Neural progenitor cell (in vitro differentiated cells): ENCODE data around the gene COX18. TPM values are rescaled to one million over a fixed set of nuclear protein-coding genes. Genes with fewer than 3 reads are reported as not detected.
A peak's percentile ranks its signal among the peaks of the same experiment; 100 is the strongest.

ENCODE experiments used
- DNase-seq: peaks from one replicate; pipeline ENCODE4 v3.0.0-alpha.2; 2016; ENCODE audit warnings: low spot score
- H2AFZ ChIP-seq: fragments of 200-600 bp; sonication (generic); replicated peaks from 2 replicates; pipeline ENCODE4 v1.6.1; 2016; ENCODE audit warnings: antibody characterized with exemption
- H3F3A ChIP-seq: fragments of 200-600 bp; sonication (generic); 2 replicates; pipeline ENCODE4 v1.6.1; 2016; ENCODE audit warnings: antibody characterized with exemption, low read depth
- H3K27ac ChIP-seq: fragments of 200-600 bp; sonication (generic); 2 replicates; pipeline ENCODE4 v1.5.1; 2016; ENCODE audit warnings: mild to moderate bottlenecking
- H3K27me3 ChIP-seq: fragments of 200-600 bp; sonication (generic); 2 replicates; pipeline ENCODE4 v1.6.1; 2016; ENCODE audit warnings: mild to moderate bottlenecking, moderate library complexity
- H3K36me3 ChIP-seq: fragments of 200-600 bp; sonication (generic); 2 replicates; pipeline ENCODE4 v1.5.1; 2016
- H3K4me1 ChIP-seq: fragments of 200-600 bp; sonication (generic); 2 replicates; pipeline ENCODE4 v1.6.1; 2016; ENCODE audit warnings: mixed run types
- H3K4me2 ChIP-seq: fragments of 200-600 bp; sonication (generic); 2 replicates; pipeline ENCODE4 v1.6.1; 2016
- H3K4me3 ChIP-seq: fragments of 200-600 bp; sonication (generic); 2 replicates; pipeline ENCODE4 v1.5.1; 2016
- H3K79me2 ChIP-seq: fragments of 200-600 bp; sonication (generic); 2 replicates; pipeline ENCODE4 v1.6.1; 2016; ENCODE audit warnings: low read depth
- H3K9ac ChIP-seq: fragments of 200-600 bp; sonication (generic); 2 replicates; pipeline ENCODE4 v1.6.1; 2016
- H3K9me3 ChIP-seq: fragments of 200-600 bp; sonication (generic); 2 replicates; pipeline ENCODE4 v1.5.1; 2016; ENCODE audit warnings: low read depth
- H4K20me1 ChIP-seq: fragments of 200-600 bp; sonication (generic); 2 replicates; pipeline ENCODE4 v1.6.1; 2016; ENCODE audit warnings: low read depth
- H3K27ac Mint-ChIP-seq: 3 replicates; pipeline ENCODE4 v1.8.0; 2021; ENCODE audit warnings: mixed read lengths
- H3K27me3 Mint-ChIP-seq: 2 replicates; pipeline ENCODE4 v1.8.0; 2022; ENCODE audit warnings: low read depth, mild to moderate bottlenecking, inconsistent platforms, moderate library complexity, mixed read lengths; ENCODE audit not compliant: insufficient read depth
- H3K36me3 Mint-ChIP-seq: 3 replicates; pipeline ENCODE4 v1.8.0; 2021; ENCODE audit warnings: mixed read lengths
- H3K4me1 Mint-ChIP-seq: 3 replicates; pipeline ENCODE4 v1.8.0; 2021; ENCODE audit warnings: mixed read lengths
- H3K4me3 Mint-ChIP-seq: 3 replicates; pipeline ENCODE4 v1.8.0; 2021; ENCODE audit warnings: mild to moderate bottlenecking, moderate library complexity, mixed read lengths
- H3K9me3 Mint-ChIP-seq: 3 replicates; pipeline ENCODE4 v1.8.0; 2020; ENCODE audit warnings: mixed read lengths
- CTCF ChIP-seq: fragments of 200-600 bp; sonication (generic); IDR thresholded peaks from 2 replicates; pipeline ENCODE4 v1.5.1; 2017; ENCODE audit warnings: antibody characterized with exemption, mild to moderate bottlenecking
- EZH2 ChIP-seq: fragments of 200-600 bp; sonication (generic); IDR thresholded peaks from 2 replicates; pipeline ENCODE4 v1.6.1; 2017; ENCODE audit warnings: antibody characterized with exemption, mild to moderate bottlenecking, moderate library complexity
- EZH2phosphoT487 ChIP-seq: fragments of 200-600 bp; sonication (generic); IDR thresholded peaks from 2 replicates; pipeline ENCODE4 v1.6.1; 2017; ENCODE audit warnings: antibody characterized with exemption
- total RNA-seq: library from RNA; depleted of rRNA; stranded (reverse); fragments of >200 nt; gene quantifications from 2 replicates; pipeline ENCODE4 v1.2.3, GENCODE V29; 2015; ENCODE audit warnings: low replicate concordance

The COX18 gene
- total RNA-seq, 1 donor from 2014 or later = 20.3 TPM

GRCh38 chr4:73067971-73068394 is 1.5 kb downstream of the COX18 start:
- H3K9me3 ChIP-seq = no peaks in the 10 kb centered on the region
- no peaks in the 10 kb centered on the region for H3K36me3 ChIP-seq
- Mint-ChIP-seq H3K27me3 (no peaks in the 10 kb centered on the region), H3K4me1 (peaks cover 12% of the 10 kb centered on the region), H3K27ac (peak overlapping the region; percentile 58), H3K4me3 (peak overlapping the region; percentile 89), H3K36me3 (no peaks in the 10 kb centered on the region), H3K9me3 (no peaks in the 10 kb centered on the region)
- H3K27ac ChIP-seq = no peak overlapping the region
- DNase-seq = no peak
- H3K27me3 ChIP-seq = no peaks in the 10 kb centered on the region
- no peaks in the 10 kb centered on the region for H4K20me1 ChIP-seq
- peaks cover 22% of the 10 kb centered on the region for H3K79me2 ChIP-seq
- peak overlapping the region; percentile 84 for H3K9ac ChIP-seq
- peak overlapping the region; percentile 78 for H2AFZ ChIP-seq
- H3K4me2 ChIP-seq = peak overlapping the region; percentile 82
- H3K4me3 ChIP-seq = peak overlapping the region; percentile 74
- peaks cover 38% of the 10 kb centered on the region for H3F3A ChIP-seq
- TF ChIP-seq CTCF (no peak), EZH2phosphoT487 (no peak)
- H3K4me1 ChIP-seq = peaks cover 5% of the 10 kb centered on the region

GRCh38 chr4:73066928-73067327 is 2.6 kb downstream of the COX18 start:
- no peaks in the 10 kb centered on the region for H3K27me3 Mint-ChIP-seq
- no peaks in the 10 kb centered on the region for H3K27me3 ChIP-seq
- H3K4me3 ChIP-seq = no peak overlapping the region
- H3F3A ChIP-seq = peaks cover 27% of the 10 kb centered on the region
- H3K9me3 Mint-ChIP-seq = no peaks in the 10 kb centered on the region
- peaks cover 22% of the 10 kb centered on the region for H3K79me2 ChIP-seq
- peaks cover 3% of the 10 kb centered on the region for H3K36me3 Mint-ChIP-seq
- H4K20me1 ChIP-seq = no peaks in the 10 kb centered on the region
- no peak overlapping the region for H3K9ac ChIP-seq
- H3K9me3 ChIP-seq = no peaks in the 10 kb centered on the region
- H3K36me3 ChIP-seq = no peaks in the 10 kb centered on the region
- H2AFZ ChIP-seq = no peak overlapping the region
- H3K27ac Mint-ChIP-seq = no peak overlapping the region
- DNase-seq = no peak
- H3K4me1 ChIP-seq = peaks cover 5% of the 10 kb centered on the region
- no peak overlapping the region for H3K27ac ChIP-seq
- H3K4me3 Mint-ChIP-seq = no peak overlapping the region
- no peak overlapping the region for H3K4me2 ChIP-seq
- TF ChIP-seq EZH2phosphoT487 (no peak), CTCF (no peak), EZH2 (no peak)
- peaks cover 12% of the 10 kb centered on the region for H3K4me1 Mint-ChIP-seq

DNA sequence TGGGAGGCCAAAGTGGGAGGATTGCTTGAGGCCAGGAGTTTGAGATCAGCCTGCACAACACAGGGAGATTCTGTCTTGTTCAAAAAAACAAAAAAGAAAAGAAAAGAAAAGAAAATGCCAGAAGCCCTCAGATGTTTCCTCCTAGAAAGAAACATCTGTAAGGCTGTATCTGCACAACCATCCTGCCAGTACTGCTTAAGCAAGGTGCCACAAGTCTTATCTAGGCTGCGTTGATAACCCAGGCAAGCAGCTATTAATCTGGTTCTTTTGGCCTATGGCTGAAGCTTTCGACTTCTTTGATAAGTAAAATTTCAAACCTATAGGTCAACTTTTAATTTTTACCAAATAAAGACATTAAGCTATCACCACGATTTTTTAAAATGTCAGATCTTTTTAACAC is 3.1 kb downstream of the COX18 start:
- Mint-ChIP-seq H3K9me3 (no peaks in the 10 kb centered on the region), H3K36me3 (peaks cover 6% of the 10 kb centered on the region), H3K4me1 (peaks cover 12% of the 10 kb centered on the region), H3K27ac (no peak overlapping the region), H3K4me3 (no peak overlapping the region), H3K27me3 (no peaks in the 10 kb centered on the region)
- TF ChIP-seq CTCF (no peak), EZH2 (no peak), EZH2phosphoT487 (no peak)
- no peak overlapping the region for H3K4me3 ChIP-seq
- H3K36me3 ChIP-seq = no peaks in the 10 kb centered on the region
- H3K27ac ChIP-seq = no peak overlapping the region
- no peak overlapping the region for H3K4me2 ChIP-seq
- H3K9ac ChIP-seq = no peak overlapping the region
- H3F3A ChIP-seq = peaks cover 23% of the 10 kb centered on the region
- no peaks in the 10 kb centered on the region for H4K20me1 ChIP-seq
- H3K79me2 ChIP-seq = peaks cover 22% of the 10 kb centered on the region
- no peaks in the 10 kb centered on the region for H3K27me3 ChIP-seq
- H3K9me3 ChIP-seq = no peaks in the 10 kb centered on the region
- no peak overlapping the region for H2AFZ ChIP-seq
- DNase-seq = no peak
- peaks cover 5% of the 10 kb centered on the region for H3K4me1 ChIP-seq

DNA sequence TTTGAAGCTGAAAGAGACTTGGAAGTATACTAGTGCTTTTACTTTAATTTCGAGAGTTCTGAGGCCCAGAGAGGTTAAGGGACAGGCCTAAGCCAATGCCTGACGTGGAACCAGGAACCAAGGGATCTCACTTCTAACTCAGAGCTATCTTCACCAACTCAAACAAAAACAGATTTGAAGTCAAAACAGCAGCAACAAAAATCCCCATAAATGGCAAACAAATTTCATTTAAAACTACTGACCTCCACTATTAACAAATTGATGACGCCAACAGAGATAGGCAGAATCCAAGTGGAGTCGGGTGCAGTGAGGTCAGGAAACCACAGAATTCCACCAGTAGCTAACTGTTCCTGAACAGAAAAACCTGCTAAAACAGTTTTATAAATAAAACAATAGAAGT is 5.0 kb downstream of the COX18 start:
- DNase-seq = no peak
- Histone ChIP-seq H3K36me3 (peaks cover 3% of the 10 kb centered on the region), H3K79me2 (peaks cover 22% of the 10 kb centered on the region), H3F3A (peaks cover 11% of the 10 kb centered on the region), H4K20me1 (no peaks in the 10 kb centered on the region), H3K9ac (no peak overlapping the region), H3K4me3 (no peak overlapping the region), H3K9me3 (no peaks in the 10 kb centered on the region), H2AFZ (no peak overlapping the region), H3K4me2 (no peak overlapping the region), H3K27me3 (no peaks in the 10 kb centered on the region), H3K4me1 (peaks cover 5% of the 10 kb centered on the region), H3K27ac (no peak overlapping the region)
- Mint-ChIP-seq H3K4me1 (peaks cover 8% of the 10 kb centered on the region), H3K4me3 (no peak overlapping the region), H3K9me3 (no peaks in the 10 kb centered on the region), H3K27ac (no peak overlapping the region), H3K27me3 (no peaks in the 10 kb centered on the region), H3K36me3 (peaks cover 11% of the 10 kb centered on the region)
- TF ChIP-seq EZH2phosphoT487 (no peak), EZH2 (no peak), CTCF (no peak)
